ENCODE results near the gene TMED6. TPM values are rescaled to one million over a fixed set of nuclear protein-coding genes. Genes with fewer than 3 reads are reported as not detected.

TMED6 gene
- total RNA-seq, 1 experiment from 2014 or later, result 0.51 TPM

- peak overlapping the region; percentile 23 for H3K27ac Mint-ChIP-seq (ENCODE audit: low read depth, unreplicated experiment)
These were observed 28.2 kb downstream of the TMED6 start for GRCh38 chr16:69323415-69323814.

DNA sequence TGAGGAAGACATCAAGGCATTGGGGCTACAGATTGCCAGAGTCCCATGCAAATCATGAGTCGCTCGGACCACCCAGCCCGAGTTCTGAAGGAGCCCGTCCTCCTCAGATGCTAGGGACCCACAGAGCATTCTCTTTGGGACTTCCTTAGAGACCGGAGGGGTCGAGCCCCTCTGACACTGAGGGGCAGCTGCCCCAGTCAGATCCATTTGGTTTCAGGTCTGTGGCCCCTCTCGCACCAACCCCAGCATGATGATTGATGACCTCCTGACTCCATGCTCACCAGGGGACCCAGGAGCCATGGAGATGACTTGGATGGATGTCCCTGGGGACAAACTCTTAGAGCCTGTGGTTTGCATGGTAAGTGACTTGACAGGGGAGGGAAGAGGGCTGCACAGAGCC, 29.2 kb downstream of the TMED6 start:
- intact Hi-C loops (cut with micrococcal nuclease), result no loop called here
- Mint-ChIP-seq H3K36me3 (ENCODE audit: insufficient read depth, unreplicated experiment) (peaks cover 86% of the 10 kb centered on the region), H3K27me3 (ENCODE audit: insufficient read depth, unreplicated experiment) (no peaks in the 10 kb centered on the region), H3K27ac (ENCODE audit: low read depth, unreplicated experiment) (no peak overlapping the region), H3K4me3 (ENCODE audit: unreplicated experiment) (no peak overlapping the region), H3K9me3 (ENCODE audit: unreplicated experiment) (no peaks in the 10 kb centered on the region), H3K4me1 (ENCODE audit: insufficient read depth, unreplicated experiment) (peaks cover 11% of the 10 kb centered on the region)
- ChIA-PET CTCF (interaction anchor here (0.6 kb wide), 1 partner anchor 178 kb away, joined by 3 read pairs; no protein-coding TSS in a partner anchor), POLR2A (interaction anchor here (1.3 kb wide), 1 partner anchor 10 kb away, joined by 4 read pairs; no protein-coding TSS in a partner anchor)
- BruUV-seq (replicated peaks), result no TSS peak
- TF ChIP-seq, protein P1, sequence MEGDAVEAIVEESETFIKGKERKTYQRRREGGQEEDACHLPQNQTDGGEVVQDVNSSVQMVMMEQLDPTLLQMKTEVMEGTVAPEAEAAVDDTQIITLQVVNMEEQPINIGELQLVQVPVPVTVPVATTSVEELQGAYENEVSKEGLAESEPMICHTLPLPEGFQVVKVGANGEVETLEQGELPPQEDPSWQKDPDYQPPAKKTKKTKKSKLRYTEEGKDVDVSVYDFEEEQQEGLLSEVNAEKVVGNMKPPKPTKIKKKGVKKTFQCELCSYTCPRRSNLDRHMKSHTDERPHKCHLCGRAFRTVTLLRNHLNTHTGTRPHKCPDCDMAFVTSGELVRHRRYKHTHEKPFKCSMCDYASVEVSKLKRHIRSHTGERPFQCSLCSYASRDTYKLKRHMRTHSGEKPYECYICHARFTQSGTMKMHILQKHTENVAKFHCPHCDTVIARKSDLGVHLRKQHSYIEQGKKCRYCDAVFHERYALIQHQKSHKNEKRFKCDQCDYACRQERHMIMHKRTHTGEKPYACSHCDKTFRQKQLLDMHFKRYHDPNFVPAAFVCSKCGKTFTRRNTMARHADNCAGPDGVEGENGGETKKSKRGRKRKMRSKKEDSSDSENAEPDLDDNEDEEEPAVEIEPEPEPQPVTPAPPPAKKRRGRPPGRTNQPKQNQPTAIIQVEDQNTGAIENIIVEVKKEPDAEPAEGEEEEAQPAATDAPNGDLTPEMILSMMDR (IDR thresholded peaks at IDR 0.05; ENCODE audit: unreplicated experiment), result no peak
- DNase-seq (ENCODE audit: unreplicated experiment), result no peak

More at GRCh38 chr16:69323415-69323814, 28.2 kb downstream of the TMED6 start:
- Mint-ChIP-seq H3K4me1 (ENCODE audit: insufficient read depth, unreplicated experiment) (peaks cover 13% of the 10 kb centered on the region), H3K36me3 (ENCODE audit: insufficient read depth, unreplicated experiment) (peaks cover 86% of the 10 kb centered on the region), H3K4me3 (ENCODE audit: unreplicated experiment) (no peak overlapping the region), H3K27me3 (ENCODE audit: insufficient read depth, unreplicated experiment) (no peaks in the 10 kb centered on the region), H3K9me3 (ENCODE audit: unreplicated experiment) (no peaks in the 10 kb centered on the region)
- TF ChIP-seq, protein P1 (IDR thresholded peaks at IDR 0.05; ENCODE audit: unreplicated experiment), result no peak
- POLR2A ChIA-PET, result interaction anchor here (0.8 to 1.3 kb wide), 3 partner anchors 9 to 11 kb away, joined by 3 to 4 read pairs (median 3); no protein-coding TSS in a partner anchor
- CTCF ChIA-PET, result interaction anchor here (0.6 to 2.5 kb wide), 2 partner anchors 11 to 198 kb away, joined by 3 to 15 read pairs; partner anchors contain the start of gene VPS4A
- intact Hi-C loops (cut with micrococcal nuclease), result no loop called here
- no peak for DNase-seq (ENCODE audit: unreplicated experiment)
- no TSS peak for BruUV-seq (replicated peaks)

DNA sequence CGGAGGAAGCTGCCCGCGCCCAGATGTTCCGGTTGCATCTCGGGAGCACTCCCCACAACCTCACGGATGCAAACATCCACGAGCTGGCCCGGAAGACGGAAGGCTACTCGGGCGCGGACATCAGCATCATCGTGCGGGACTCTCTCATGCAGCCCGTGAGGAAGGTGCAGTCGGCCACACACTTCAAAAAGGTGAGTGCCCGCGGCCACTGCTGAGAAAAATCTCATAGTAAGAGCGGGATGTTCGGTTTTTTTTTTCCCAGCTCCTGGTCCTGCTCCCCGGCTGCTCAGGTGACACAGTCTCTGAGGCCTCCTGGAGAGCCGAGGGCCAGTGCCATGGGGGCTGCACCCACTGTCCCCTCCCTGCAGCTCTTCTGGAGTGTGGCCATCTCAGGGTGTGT, 30.5 kb downstream of the TMED6 start:
- intact Hi-C loops (cut with micrococcal nuclease), result no loop called here
- Mint-ChIP-seq H3K27ac (ENCODE audit: low read depth, unreplicated experiment) (no peak overlapping the region), H3K9me3 (ENCODE audit: unreplicated experiment) (no peaks in the 10 kb centered on the region), H3K36me3 (ENCODE audit: insufficient read depth, unreplicated experiment) (peaks cover 86% of the 10 kb centered on the region), H3K27me3 (ENCODE audit: insufficient read depth, unreplicated experiment) (no peaks in the 10 kb centered on the region), H3K4me1 (ENCODE audit: insufficient read depth, unreplicated experiment) (peaks cover 4% of the 10 kb centered on the region), H3K4me3 (ENCODE audit: unreplicated experiment) (no peak overlapping the region)
- ChIA-PET CTCF (interaction anchor here (0.6 kb wide), 2 partner anchors 365 to 434 kb away, joined by 3 to 5 read pairs; partner anchors contain the start of gene NOB1), POLR2A (interaction anchor here (0.9 kb wide), 1 partner anchor 9 kb away, joined by 4 read pairs; the partner anchor contains the start of gene PDF)
- BruUV-seq (replicated peaks), result no TSS peak
- no peak for DNase-seq (ENCODE audit: unreplicated experiment)
- TF ChIP-seq, protein P1 (IDR thresholded peaks at IDR 0.05; ENCODE audit: unreplicated experiment), result no peak

DNA sequence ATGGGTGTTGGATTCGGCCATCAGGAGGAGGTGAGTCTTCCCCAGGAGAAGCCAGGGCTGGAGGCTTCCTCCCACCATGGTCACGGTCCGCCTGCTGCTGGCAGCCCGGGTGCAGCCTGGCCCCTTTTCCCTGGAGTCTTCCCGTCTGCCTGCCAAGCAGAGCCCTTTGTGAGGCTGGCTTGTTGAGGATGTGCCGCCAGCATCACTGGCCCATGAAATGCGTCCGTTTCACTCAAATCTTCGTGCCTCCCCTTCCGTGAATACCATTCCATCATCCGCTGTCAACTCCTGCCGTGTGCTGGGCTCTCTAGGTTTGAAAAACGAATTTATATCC, 30.9 kb downstream of the TMED6 start:
- no peak overlapping the region for H3K27ac Mint-ChIP-seq (ENCODE audit: low read depth, unreplicated experiment)
- TF ChIP-seq, protein P1 (IDR thresholded peaks at IDR 0.05; ENCODE audit: unreplicated experiment), result no peak
- intact Hi-C loops (cut with micrococcal nuclease), result no loop called here

More for the DNA sequence above, 30.9 kb downstream of the TMED6 start:
- BruUV-seq (replicated peaks), result no TSS peak
- H3K4me1 Mint-ChIP-seq (ENCODE audit: insufficient read depth, unreplicated experiment), result peaks cover under 1% of the 10 kb centered on the region
- POLR2A ChIA-PET, result interaction anchor here (0.9 kb wide), 1 partner anchor 9 kb away, joined by 4 read pairs; the partner anchor contains the start of gene PDF
- DNase-seq (ENCODE audit: unreplicated experiment), result no peak
- CTCF ChIA-PET, result interaction anchor here (0.6 kb wide), 2 partner anchors 366 to 434 kb away, joined by 3 to 5 read pairs; partner anchors contain the start of gene NOB1
- H3K9me3 Mint-ChIP-seq (ENCODE audit: unreplicated experiment), result no peaks in the 10 kb centered on the region
- no peaks in the 10 kb centered on the region for H3K27me3 Mint-ChIP-seq (ENCODE audit: insufficient read depth, unreplicated experiment)
- H3K36me3 Mint-ChIP-seq (ENCODE audit: insufficient read depth, unreplicated experiment), result peaks cover 84% of the 10 kb centered on the region
- H3K4me3 Mint-ChIP-seq (ENCODE audit: unreplicated experiment), result no peak overlapping the region
